Mesothelial cell of epicardium (in vitro differentiated cells): ENCODE data around the gene KLHL29. TPM values are rescaled to one million over a fixed set of nuclear protein-coding genes. Genes with fewer than 3 reads are reported as not detected.

Experiments used
- DNase-seq, 2 experiments: peaks; one replicate each; pipeline ENCODE4 v3.0.0; 2021; ENCODE audit warnings: low spot score in 2 of 2; ENCODE audit not compliant: unreplicated experiment in 2 of 2
- H3K27ac Mint-ChIP-seq: 2 replicates; pipeline ENCODE4 v1.8.0; 2021; ENCODE audit warnings: mixed read lengths
- H3K27me3 Mint-ChIP-seq: 2 replicates; pipeline ENCODE4 v1.8.0; 2021; ENCODE audit warnings: low read depth, mixed read lengths
- H3K36me3 Mint-ChIP-seq: 2 replicates; pipeline ENCODE4 v1.8.0; 2021; ENCODE audit warnings: mixed read lengths
- H3K4me1 Mint-ChIP-seq: 2 replicates; pipeline ENCODE4 v1.8.0; 2021; ENCODE audit warnings: mixed read lengths
- H3K4me3 Mint-ChIP-seq: 2 replicates; pipeline ENCODE4 v1.8.0; 2021; ENCODE audit warnings: mild to moderate bottlenecking, moderate library complexity, mixed read lengths
- H3K9me3 Mint-ChIP-seq: 2 replicates; pipeline ENCODE4 v1.8.0; 2021; ENCODE audit warnings: mixed read lengths
- total RNA-seq: library from RNA; stranded (reverse); gene quantifications from 3 replicates; pipeline ENCODE4 v1.2.1, GENCODE V29; 2021
- TF ChIP-seq, protein P1 (sequence below): fragments of 200-600 bp; sonication (generic); IDR thresholded peaks from one replicate; pipeline ENCODE4 v1.5.0; 2021; ENCODE audit warnings: antibody characterized with exemption; ENCODE audit not compliant: unreplicated experiment

The KLHL29 gene
- total RNA-seq, 1 donor from 2014 or later: 28.3 TPM

DNA sequence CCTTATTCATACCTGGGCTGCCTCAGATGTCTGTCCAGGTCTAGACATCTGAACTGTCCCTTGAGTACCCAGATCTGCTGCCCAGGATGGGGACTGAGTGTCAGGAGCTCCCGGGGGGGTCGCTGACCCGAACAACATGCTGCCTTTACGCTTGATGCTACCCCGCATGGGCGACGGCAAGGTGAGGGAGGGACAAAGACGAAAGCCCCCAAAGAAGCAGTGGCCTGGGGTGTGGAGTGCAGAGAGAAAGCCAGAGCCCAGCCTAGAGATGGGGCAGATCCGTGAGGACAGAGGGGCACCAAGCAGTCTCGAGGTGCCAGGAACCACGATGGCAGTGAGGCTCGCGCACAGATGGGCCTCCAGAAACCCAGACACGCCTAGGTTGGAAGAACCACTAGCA, 307.3 kb downstream of the KLHL29 start:
- Mint-ChIP-seq H3K27ac (no peak overlapping the region), H3K9me3 (no peaks in the 10 kb centered on the region), H3K4me3 (no peak overlapping the region), H3K27me3 (no peaks in the 10 kb centered on the region), H3K36me3 (peaks cover 24% of the 10 kb centered on the region), H3K4me1 (peaks cover 2% of the 10 kb centered on the region)
- TF ChIP-seq, protein P1, sequence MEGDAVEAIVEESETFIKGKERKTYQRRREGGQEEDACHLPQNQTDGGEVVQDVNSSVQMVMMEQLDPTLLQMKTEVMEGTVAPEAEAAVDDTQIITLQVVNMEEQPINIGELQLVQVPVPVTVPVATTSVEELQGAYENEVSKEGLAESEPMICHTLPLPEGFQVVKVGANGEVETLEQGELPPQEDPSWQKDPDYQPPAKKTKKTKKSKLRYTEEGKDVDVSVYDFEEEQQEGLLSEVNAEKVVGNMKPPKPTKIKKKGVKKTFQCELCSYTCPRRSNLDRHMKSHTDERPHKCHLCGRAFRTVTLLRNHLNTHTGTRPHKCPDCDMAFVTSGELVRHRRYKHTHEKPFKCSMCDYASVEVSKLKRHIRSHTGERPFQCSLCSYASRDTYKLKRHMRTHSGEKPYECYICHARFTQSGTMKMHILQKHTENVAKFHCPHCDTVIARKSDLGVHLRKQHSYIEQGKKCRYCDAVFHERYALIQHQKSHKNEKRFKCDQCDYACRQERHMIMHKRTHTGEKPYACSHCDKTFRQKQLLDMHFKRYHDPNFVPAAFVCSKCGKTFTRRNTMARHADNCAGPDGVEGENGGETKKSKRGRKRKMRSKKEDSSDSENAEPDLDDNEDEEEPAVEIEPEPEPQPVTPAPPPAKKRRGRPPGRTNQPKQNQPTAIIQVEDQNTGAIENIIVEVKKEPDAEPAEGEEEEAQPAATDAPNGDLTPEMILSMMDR: no peak
- DNase-seq: no peak

DNA sequence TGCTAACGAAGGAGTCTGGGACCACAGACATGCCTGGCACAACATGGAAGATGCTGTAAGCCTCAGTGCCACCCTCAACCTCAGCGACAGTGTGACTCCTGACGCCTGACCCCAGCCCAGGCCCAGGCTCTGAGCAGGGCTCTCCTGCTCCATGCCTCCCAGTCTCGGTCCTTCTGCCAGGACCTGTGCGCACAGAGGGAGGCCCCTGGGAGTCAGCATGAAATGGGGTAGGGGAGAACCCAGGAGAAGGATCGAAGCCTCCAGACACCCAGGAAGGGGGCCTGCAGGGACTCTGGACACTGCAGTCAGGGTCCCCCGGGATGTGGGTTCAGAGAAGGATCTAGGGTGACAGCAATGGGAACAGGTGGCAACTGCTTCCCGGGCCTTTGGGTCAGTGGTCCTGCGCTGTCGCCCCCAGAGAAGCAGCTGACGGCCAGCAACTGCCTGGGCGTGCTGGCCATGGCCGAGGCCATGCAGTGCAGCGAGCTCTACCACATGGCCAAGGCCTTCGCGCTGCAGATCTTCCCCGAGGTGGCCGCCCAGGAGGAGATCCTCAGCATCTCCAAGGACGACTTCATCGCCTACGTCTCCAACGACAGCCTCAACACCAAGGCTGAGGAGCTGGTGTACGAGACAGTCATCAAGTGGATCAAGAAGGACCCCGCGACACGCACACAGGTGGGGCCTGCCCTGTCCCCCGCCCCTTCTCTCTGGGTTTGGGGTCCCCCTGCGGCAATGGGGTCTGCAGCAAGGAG, 308.0 kb downstream of the KLHL29 start:
- peaks cover 29% of the 10 kb centered on the region for H3K36me3 Mint-ChIP-seq
- no peak overlapping the region for H3K27ac Mint-ChIP-seq
- no peaks in the 10 kb centered on the region for H3K27me3 Mint-ChIP-seq
- H3K9me3 Mint-ChIP-seq: no peaks in the 10 kb centered on the region
- no peak for DNase-seq
- TF ChIP-seq, protein P1: no peak
- peaks cover 2% of the 10 kb centered on the region for H3K4me1 Mint-ChIP-seq
- H3K4me3 Mint-ChIP-seq: no peak overlapping the region

DNA sequence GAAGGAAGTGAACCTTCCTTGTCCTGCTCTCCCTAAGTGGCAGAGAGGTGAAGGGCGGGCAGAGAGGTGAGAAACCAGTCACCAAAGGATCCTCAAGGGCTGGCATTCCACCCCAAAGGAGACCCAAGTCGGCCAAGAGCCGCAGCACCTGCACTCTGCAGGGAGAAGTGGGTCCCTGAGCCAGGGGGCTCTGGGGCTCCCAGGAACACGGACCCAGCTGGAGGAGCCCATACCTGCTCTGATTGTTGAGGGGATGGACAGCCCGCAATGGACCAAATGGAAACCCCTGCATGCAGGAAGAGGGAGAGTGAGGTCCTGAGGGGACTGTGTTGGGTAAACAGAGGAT, 308.6 kb downstream of the KLHL29 start:
- peaks cover 31% of the 10 kb centered on the region for H3K36me3 Mint-ChIP-seq
- DNase-seq: no peak
- H3K4me1 Mint-ChIP-seq: peaks cover 2% of the 10 kb centered on the region
- TF ChIP-seq, protein P1: no peak
- no peaks in the 10 kb centered on the region for H3K9me3 Mint-ChIP-seq
- no peak overlapping the region for H3K27ac Mint-ChIP-seq
- no peak overlapping the region for H3K4me3 Mint-ChIP-seq
- H3K27me3 Mint-ChIP-seq: no peaks in the 10 kb centered on the region

DNA sequence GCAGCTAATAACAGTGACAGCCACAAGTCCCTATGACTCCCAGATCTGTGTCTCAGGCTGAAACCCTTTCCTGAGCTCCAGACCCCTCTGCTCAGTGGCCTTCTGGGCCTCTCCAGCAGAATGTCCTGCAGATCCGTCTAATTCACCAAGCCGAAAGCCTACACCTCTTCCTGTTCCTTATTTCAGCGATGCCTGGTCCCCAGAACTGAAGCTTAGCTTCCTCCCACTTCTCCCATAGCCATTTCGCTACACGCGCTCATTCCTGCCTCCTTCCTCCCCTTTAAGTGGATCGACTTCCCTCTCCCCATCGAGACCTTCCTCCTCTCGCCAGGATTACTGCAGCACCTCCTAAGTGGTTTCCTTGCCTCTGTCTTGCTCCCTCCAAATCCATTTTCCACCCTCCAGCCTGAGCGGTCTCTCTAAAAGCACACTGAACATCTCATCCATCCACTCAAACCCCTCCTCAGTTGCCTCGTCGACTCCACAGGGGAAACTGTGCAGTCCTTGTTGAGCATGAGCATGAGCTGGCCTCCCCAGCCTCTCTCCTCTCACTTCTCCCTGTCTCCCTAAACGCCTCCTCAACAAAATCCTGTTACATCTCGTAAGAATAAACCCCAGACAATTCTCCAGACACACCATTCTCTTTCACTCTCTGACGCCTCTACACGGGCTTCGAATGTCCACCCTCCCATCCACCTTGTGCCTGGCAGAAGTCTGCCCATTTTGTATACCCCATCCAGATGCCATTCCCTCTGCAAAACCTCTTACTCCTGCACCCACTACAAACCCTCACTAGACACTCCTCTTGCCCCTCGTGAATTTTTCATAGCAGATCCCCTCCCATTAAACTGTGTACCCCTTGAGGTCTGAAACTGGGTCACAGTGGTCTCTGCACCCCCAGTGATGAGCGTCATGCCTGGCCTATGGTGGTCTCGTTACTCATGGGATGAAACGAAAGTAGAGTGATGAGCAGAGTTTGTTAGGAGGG, 309.4 kb downstream of the KLHL29 start:
- no peak overlapping the region for H3K4me3 Mint-ChIP-seq
- TF ChIP-seq, protein P1: no peak
- peaks cover 2% of the 10 kb centered on the region for H3K4me1 Mint-ChIP-seq
- peaks cover 35% of the 10 kb centered on the region for H3K36me3 Mint-ChIP-seq
- no peaks in the 10 kb centered on the region for H3K27me3 Mint-ChIP-seq
- DNase-seq: no peak
- no peaks in the 10 kb centered on the region for H3K9me3 Mint-ChIP-seq
- H3K27ac Mint-ChIP-seq: no peak overlapping the region

DNA sequence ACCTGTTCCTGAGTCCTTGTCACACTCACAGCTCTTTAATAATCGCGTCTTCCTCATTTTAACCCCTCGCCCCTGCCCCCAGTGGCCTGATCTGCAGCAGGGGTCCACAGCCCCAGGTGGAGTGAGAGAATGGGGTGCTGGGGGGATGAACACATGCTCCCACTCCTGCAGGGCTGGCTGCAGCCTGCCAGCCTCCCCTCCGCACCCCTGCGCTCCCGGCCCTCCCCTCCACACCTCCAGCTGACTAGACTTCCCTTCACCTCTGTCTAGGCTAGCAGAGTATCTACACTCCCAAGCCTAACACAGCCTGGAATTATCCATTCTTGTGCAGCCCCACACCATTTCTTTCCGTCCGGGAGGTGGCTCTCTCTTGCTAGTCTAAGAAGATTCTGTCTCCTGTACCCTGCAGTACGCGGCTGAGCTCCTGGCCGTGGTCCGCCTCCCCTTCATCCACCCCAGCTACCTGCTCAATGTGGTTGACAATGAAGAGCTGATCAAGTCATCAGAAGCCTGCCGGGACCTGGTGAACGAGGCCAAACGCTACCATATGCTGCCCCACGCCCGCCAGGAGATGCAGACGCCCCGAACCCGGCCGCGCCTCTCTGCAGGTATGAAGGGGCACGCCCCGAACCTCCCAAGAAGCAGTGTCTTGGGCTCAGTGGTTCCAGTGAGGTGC, 310.4 kb downstream of the KLHL29 start:
- H3K36me3 Mint-ChIP-seq: peaks cover 42% of the 10 kb centered on the region
- no peak for DNase-seq
- peaks cover 6% of the 10 kb centered on the region for H3K4me1 Mint-ChIP-seq
- H3K4me3 Mint-ChIP-seq: no peak overlapping the region
- H3K9me3 Mint-ChIP-seq: peaks cover 10% of the 10 kb centered on the region
- H3K27ac Mint-ChIP-seq: no peak overlapping the region
- TF ChIP-seq, protein P1: no peak
- H3K27me3 Mint-ChIP-seq: no peaks in the 10 kb centered on the region
